Upper lobe of left lung (tissue), 6 donors: ENCODE results near the gene STK31. TPM values are rescaled to one million over a fixed set of nuclear protein-coding genes. Genes with fewer than 3 reads are reported as not detected.
A peak's percentile ranks its signal among the peaks of the same experiment; 100 is the strongest.
"Not testable (repeated sequence)": the region's sequence is repeated elsewhere in the genome, so short reads cannot be mapped to it uniquely, and the experiment has no call there.

ENCODE experiments used
- ATAC-seq, 2 donors: fragments of 200-7000 bp; cut with Tn5 transposase; one replicate each; pipeline ENCODE4 v1.9.1; 2022; ENCODE audit warnings: mild to moderate bottlenecking in 2 of 2, moderate library complexity in 2 of 2; ENCODE audit not compliant: low FRiP score in 2 of 2
- DNase-seq, 2 donors: peaks; one replicate each; pipeline ENCODE4 v3.0.0-alpha.2; 2019 to 2020
- H3K27ac ChIP-seq, 4 donors: fragments of 200-600 bp; sonication (generic); one replicate each; pipeline ENCODE4 v1.5.1; 2016 to 2019
- H3K27me3 ChIP-seq, 4 donors: fragments of 200-600 bp; sonication (generic); one replicate each; pipeline ENCODE4 v1.5.1; 2017 to 2019
- H3K36me3 ChIP-seq, 4 donors: fragments of 200-600 bp; sonication (generic); one replicate each; pipeline ENCODE4 v1.5.1; 2016 to 2019
- H3K4me1 ChIP-seq, 4 donors: fragments of 200-600 bp; sonication (generic); one replicate each; pipeline ENCODE4 v1.5.1; 2018 to 2019
- H3K4me3 ChIP-seq, 4 donors: fragments of 200-600 bp; sonication (generic); one replicate each; pipeline ENCODE4 v1.5.1; 2017 to 2019; ENCODE audit warnings: mild to moderate bottlenecking in 2 of 4, moderate library complexity in 1 of 4
- H3K9me3 ChIP-seq, 4 donors: fragments of 200-600 bp; sonication (generic); one replicate each; pipeline ENCODE4 v1.5.1; 2018 to 2019
- CTCF ChIP-seq, 6 experiments: fragments of 450-650 bp in 4 of 6; fragments of 200-600 bp in 2 of 6; sonication (generic) in 2 of 6; IDR thresholded peaks; one replicate each; pipeline ENCODE4 v1.5.1; 2016 to 2019; ENCODE audit warnings: antibody characterized with exemption in 6 of 6
- EP300 ChIP-seq, 4 donors: sonication (generic); formaldehyde crosslinking; IDR thresholded peaks; one replicate each; pipeline ENCODE4 v1.5.1; 2017; ENCODE audit warnings: antibody characterized with exemption in 4 of 4, control low read depth in 2 of 4
- POLR2A ChIP-seq, 4 donors: fragments of 450-650 bp; IDR thresholded peaks; one replicate each; pipeline ENCODE4 v1.5.1; 2016 to 2017; ENCODE audit warnings: antibody characterized with exemption in 4 of 4, mild to moderate bottlenecking in 2 of 4
- POLR2AphosphoS5 ChIP-seq, 2 donors: sonication (generic); formaldehyde crosslinking; IDR thresholded peaks; one replicate each; pipeline ENCODE4 v1.5.1; 2017; ENCODE audit warnings: antibody characterized with exemption in 2 of 2
- WGBS, 2 donors: methylation state at CpG; one replicate each; pipeline ENCODE4 v1.1.5; 2017 to 2018; 5-methylcytosine and 5-hydroxymethylcytosine counted together
- total RNA-seq, 6 donors: library from RNA; depleted of rRNA in 4 of 6; stranded (reverse); fragments of >200 nt in 4 of 6; gene quantifications; one replicate each; pipeline versions ENCODE4 v1.1.0 to v1.2.1, GENCODE V29; 2016 to 2021
- donor health status: DM: no; HTN: no; CAD: no; lungs with moderate emphysema.
- donor health status: DM: no; HTN: yes; CAD: no; lungs with severe emphysema.

STK31 gene
- total RNA-seq, 6 donors from 2014 or later = 0.44 to 4.2 (median 1.0) TPM

- Histone ChIP-seq H3K27me3 (no peaks in the 10 kb centered on the region), H3K27ac (no peak overlapping the region), H3K4me3 (no peak overlapping the region), H3K9me3 (no peaks in the 10 kb centered on the region), H3K4me1 (no peaks in the 10 kb centered on the region), H3K36me3 (no peaks in the 10 kb centered on the region)
- 56 to 59% methylated on average over 1 of the region's 1 CpG for WGBS, 2 donors
- ATAC-seq (no peak), DNase-seq (no peak)
- no peak for TF ChIP-seq POLR2A (IDR thresholded peaks at IDR 0.05)
- peak in 3 of 6 experiments; percentile 24 to 34 (median 29) for TF ChIP-seq CTCF (IDR thresholded peaks at IDR 0.05)
Measured at GRCh38 chr7:23863209-23863787, 153.3 kb downstream of the STK31 start.

- H3K36me3 ChIP-seq = no peaks in the 10 kb centered on the region
- H3K4me1 ChIP-seq = no peaks in the 10 kb centered on the region
- H3K27me3 ChIP-seq = no peaks in the 10 kb centered on the region
- 49 to 58% methylated on average over 3 of the region's 3 CpGs for WGBS, 2 donors
- H3K27ac ChIP-seq = no peak overlapping the region
- ATAC-seq = no peak
- TF ChIP-seq EP300 (IDR thresholded peaks at IDR 0.05) (no peak), POLR2AphosphoS5 (IDR thresholded peaks at IDR 0.05) (no peak), POLR2A (IDR thresholded peaks at IDR 0.05) (no peak)
- DNase-seq = no peak
- H3K9me3 ChIP-seq = no peaks in the 10 kb centered on the region
- no peak overlapping the region for H3K4me3 ChIP-seq
Measured at GRCh38 chr7:23864973-23865372, 155.0 kb downstream of the STK31 start.

- no peaks in the 10 kb centered on the region for H3K4me1 ChIP-seq
- no peaks in the 10 kb centered on the region for H3K9me3 ChIP-seq
- DNase-seq = no peak
- WGBS, 2 donors = 76 to 80% methylated on average over 1 of the region's 1 CpG
- ATAC-seq = no peak
- H3K27ac ChIP-seq = no peak overlapping the region
- TF ChIP-seq CTCF (IDR thresholded peaks at IDR 0.05) = no peak
- no peak for TF ChIP-seq EP300 (IDR thresholded peaks at IDR 0.05)
- TF ChIP-seq POLR2A (IDR thresholded peaks at IDR 0.05) = no peak
- TF ChIP-seq POLR2AphosphoS5 (IDR thresholded peaks at IDR 0.05) = no peak
- no peaks in the 10 kb centered on the region for H3K27me3 ChIP-seq
- no peaks in the 10 kb centered on the region for H3K36me3 ChIP-seq
- H3K4me3 ChIP-seq = no peak overlapping the region
Measured at GRCh38 chr7:23873306-23873705, 163.3 kb downstream of the STK31 start.

- H3K27ac ChIP-seq, H3K4me3 ChIP-seq, ATAC-seq, H3K36me3 ChIP-seq, H3K9me3 ChIP-seq, H3K4me1 ChIP-seq, DNase-seq, H3K27me3 ChIP-seq: not testable (repeated sequence)
- WGBS, 2 donors = 70 to 77% methylated on average over 3 of the region's 3 CpGs
Measured at GRCh38 chr7:23876526-23876925, 166.5 kb downstream of the STK31 start.

Other genes starting within 250 kb of the STK31 start
- gene IGF2BP3, start 239.7 kb upstream of the STK31 start, total RNA-seq = 1 to 10 TPM in 2 of 6 donors, under 1 TPM in 2, not detected in 2; 0.91 to 1.5 (median 1.1) TPM
- 100 to 1,000 TPM in 1 of 6 donors, 10 to 100 TPM in 5; 35.1 to 192 (median 61.0) TPM for gene TRA2A, start 178.2 kb upstream of the STK31 start, total RNA-seq
- gene CCDC126, start 112.8 kb upstream of the STK31 start, total RNA-seq = 10 to 100 TPM; 11.5 to 48.2 (median 14.7) TPM
- 10 to 100 TPM in 4 of 6 donors, 1 to 10 TPM in 2; 7.9 to 19.4 (median 11.2) TPM for gene FAM221A, start 30.0 kb upstream of the STK31 start, total RNA-seq